GM12892 (cell line): Measurements from ENCODE around the gene DNER.
"Not testable (repeated sequence)": the region's sequence is repeated elsewhere in the genome, so short reads cannot be mapped to it uniquely, and the experiment has no call there.

Source experiments
- DNase-seq: peaks from one replicate; pipeline ENCODE4 v3.0.0; 2011; ENCODE audit not compliant: insufficient read length
- FAIRE-seq: peaks from 2 replicates; lab custom pipeline; 2011; peaks lifted over from hg19 to GRCh38; lab: Jason Lieb, UNC
- POLR2A ChIP-seq: IDR thresholded peaks from 2 replicates; pipeline ENCODE4 v1.6.1; 2011; ENCODE audit warnings: low read depth, low read length, control low read depth
- POLR2AphosphoS5 ChIP-seq: IDR thresholded peaks from 2 replicates; pipeline ENCODE4 v1.6.1; 2011; ENCODE audit warnings: low read depth, low read length, control low read depth
- TAF1 ChIP-seq: IDR thresholded peaks from 2 replicates; pipeline ENCODE4 v1.6.1; 2011; ENCODE audit warnings: low read depth, mild to moderate bottlenecking, control low read depth, low read length, borderline replicate concordance

DNER gene

GRCh38 chr2:229388731-229389130 lies 325.6 kb downstream of the DNER start:
- no peak for TF ChIP-seq TAF1
- TF ChIP-seq POLR2A: no peak
- TF ChIP-seq POLR2AphosphoS5: no peak
- no peak for FAIRE-seq
- no peak for DNase-seq

GRCh38 chr2:229387866-229388265 lies 326.5 kb downstream of the DNER start:
- DNase-seq: no peak
- FAIRE-seq: no peak
- TF ChIP-seq POLR2AphosphoS5: no peak
- no peak for TF ChIP-seq POLR2A
- TF ChIP-seq TAF1: no peak

- FAIRE-seq: no peak
These were observed 334.2 kb downstream of the DNER start for GRCh38 chr2:229380101-229380625.

GRCh38 chr2:229378386-229378785 lies 336.0 kb downstream of the DNER start:
- TF ChIP-seq POLR2A: no peak
- FAIRE-seq: no peak
- DNase-seq: no peak

More at GRCh38 chr2:229380101-229380625, 334.2 kb downstream of the DNER start:
- TF ChIP-seq TAF1 (no peak), POLR2A (no peak), POLR2AphosphoS5 (no peak)
- DNase-seq: no peak

GRCh38 chr2:229376866-229377265 lies 337.5 kb downstream of the DNER start:
- TF ChIP-seq POLR2AphosphoS5 (no peak), TAF1 (no peak), POLR2A (no peak)
- DNase-seq (no peak), FAIRE-seq (no peak)

- DNase-seq (no peak), FAIRE-seq (no peak)
- TF ChIP-seq POLR2A: no peak
- TF ChIP-seq POLR2AphosphoS5: no peak
- TF ChIP-seq TAF1: no peak
These were observed 339.1 kb downstream of the DNER start for GRCh38 chr2:229375251-229375650.

GRCh38 chr2:229373311-229373710 lies 341.0 kb downstream of the DNER start:
- not testable (repeated sequence) for FAIRE-seq, DNase-seq

- no peak for FAIRE-seq
- TF ChIP-seq TAF1 (no peak), POLR2A (no peak), POLR2AphosphoS5 (no peak)
- no peak for DNase-seq
These were observed 342.1 kb downstream of the DNER start for GRCh38 chr2:229372207-229372606.

GRCh38 chr2:229371086-229371485 lies 343.3 kb downstream of the DNER start:
- FAIRE-seq (no peak), DNase-seq (no peak)
- TF ChIP-seq POLR2AphosphoS5: no peak
- no peak for TF ChIP-seq POLR2A
- no peak for TF ChIP-seq TAF1

GRCh38 chr2:229370509-229370908 lies 343.8 kb downstream of the DNER start:
- no peak for FAIRE-seq
- no peak for DNase-seq
- TF ChIP-seq POLR2AphosphoS5: no peak
- TF ChIP-seq POLR2A: no peak
- TF ChIP-seq TAF1: no peak

GRCh38 chr2:229363185-229363814 lies 351.1 kb downstream of the DNER start:
- TF ChIP-seq POLR2AphosphoS5: no peak
- FAIRE-seq: no peak
- DNase-seq: no peak

- DNase-seq (no peak), FAIRE-seq (no peak)
- no peak for TF ChIP-seq POLR2AphosphoS5
- TF ChIP-seq POLR2A: no peak
- no peak for TF ChIP-seq TAF1
These were observed 363.5 kb downstream of the DNER start for GRCh38 chr2:229350883-229351282.
